GM19328 (cell line): ENCODE measurements around the gene RAPGEF5.

ENCODE experiments used
- ATAC-seq: cut with Tn5 transposase; IDR thresholded peaks from one replicate; pipeline ENCODE4 v1.9.1; 2021; ENCODE audit warnings: mild to moderate bottlenecking, moderate library complexity; ENCODE audit not compliant: unreplicated experiment

The RAPGEF5 gene

GRCh38 chr7:22380333-22380732, 23.4 kb upstream of the RAPGEF5 start:
- no peak for ATAC-seq

- no peak for ATAC-seq
These were observed 21.4 kb upstream of the RAPGEF5 start for GRCh38 chr7:22378199-22378980.

- ATAC-seq, result no peak
These were observed 20.7 kb upstream of the RAPGEF5 start for GRCh38 chr7:22377703-22378102.

GRCh38 chr7:22375359-22376048, 18.6 kb upstream of the RAPGEF5 start:
- ATAC-seq, result no peak

GRCh38 chr7:22373911-22374310, 17.0 kb upstream of the RAPGEF5 start:
- no peak for ATAC-seq

- ATAC-seq, result no peak
These were observed 16.4 kb upstream of the RAPGEF5 start for GRCh38 chr7:22373388-22373787.

- ATAC-seq, result no peak
These were observed 15.9 kb upstream of the RAPGEF5 start for GRCh38 chr7:22372863-22373262.

- no peak for ATAC-seq
These were observed 14.9 kb upstream of the RAPGEF5 start for GRCh38 chr7:22371878-22372277.

GRCh38 chr7:22364900-22365299, 7.9 kb upstream of the RAPGEF5 start:
- no peak for ATAC-seq

- ATAC-seq, result no peak
These were observed 6.9 kb upstream of the RAPGEF5 start for GRCh38 chr7:22363756-22364422.

- no peak for ATAC-seq
These were observed 4.8 kb upstream of the RAPGEF5 start for GRCh38 chr7:22361795-22362194.

- no peak for ATAC-seq
These were observed 4.4 kb upstream of the RAPGEF5 start for GRCh38 chr7:22361320-22361719.

GRCh38 chr7:22358820-22359697, 2.1 kb upstream of the RAPGEF5 start:
- ATAC-seq, result no peak

- no peak for ATAC-seq
These were observed 589 bp upstream of the RAPGEF5 start for GRCh38 chr7:22357311-22358175.

GRCh38 chr7:22356010-22356691, 803 bp downstream of the RAPGEF5 start:
- no peak for ATAC-seq

GRCh38 chr7:22355620-22356009, 1.3 kb downstream of the RAPGEF5 start:
- no peak for ATAC-seq

GRCh38 chr7:22354462-22354861, 2.5 kb downstream of the RAPGEF5 start:
- no peak for ATAC-seq

- ATAC-seq, result no peak
These were observed 4.1 kb downstream of the RAPGEF5 start for GRCh38 chr7:22352887-22353286.

- ATAC-seq, result no peak
These were observed 5.1 kb downstream of the RAPGEF5 start for GRCh38 chr7:22351878-22352277.
